GM19099 (cell line): ENCODE measurements around the gene CCR8.

Experiments
- POLR2A ChIP-seq: IDR thresholded peaks from 3 replicates; pipeline ENCODE4 v1.6.1; 2011; ENCODE audit warnings: low read depth; ENCODE audit not compliant: insufficient read length; ENCODE audit errors: extremely low read depth

The CCR8 gene, protein sequence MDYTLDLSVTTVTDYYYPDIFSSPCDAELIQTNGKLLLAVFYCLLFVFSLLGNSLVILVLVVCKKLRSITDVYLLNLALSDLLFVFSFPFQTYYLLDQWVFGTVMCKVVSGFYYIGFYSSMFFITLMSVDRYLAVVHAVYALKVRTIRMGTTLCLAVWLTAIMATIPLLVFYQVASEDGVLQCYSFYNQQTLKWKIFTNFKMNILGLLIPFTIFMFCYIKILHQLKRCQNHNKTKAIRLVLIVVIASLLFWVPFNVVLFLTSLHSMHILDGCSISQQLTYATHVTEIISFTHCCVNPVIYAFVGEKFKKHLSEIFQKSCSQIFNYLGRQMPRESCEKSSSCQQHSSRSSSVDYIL

DNA sequence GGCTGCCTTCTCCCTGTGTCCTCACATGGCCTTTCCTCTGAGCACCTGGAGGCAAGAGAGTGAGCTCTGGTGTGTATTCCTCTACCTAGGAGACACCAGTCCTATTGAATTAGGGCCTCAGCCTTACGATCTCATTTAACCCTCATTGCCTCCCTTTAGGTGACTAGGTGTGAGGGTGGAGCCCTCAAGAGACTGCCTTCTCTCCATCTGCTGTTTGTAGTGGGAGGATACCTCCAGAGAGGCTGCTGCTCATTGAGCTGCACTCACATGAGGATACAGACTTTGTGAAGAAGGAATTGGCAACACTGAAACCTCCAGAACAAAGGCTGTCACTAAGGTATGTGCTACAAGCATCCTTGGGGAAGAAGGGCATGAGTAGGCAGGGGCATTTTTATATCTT lies at the start of gene CCR8:
Gene CCR8 (plus strand): TSS at position 217 of the 400 bp plus-strand sequence. CDS start 2,623 bp downstream, outside the sequence.
- peak; percentile 20 for TF ChIP-seq POLR2A

DNA sequence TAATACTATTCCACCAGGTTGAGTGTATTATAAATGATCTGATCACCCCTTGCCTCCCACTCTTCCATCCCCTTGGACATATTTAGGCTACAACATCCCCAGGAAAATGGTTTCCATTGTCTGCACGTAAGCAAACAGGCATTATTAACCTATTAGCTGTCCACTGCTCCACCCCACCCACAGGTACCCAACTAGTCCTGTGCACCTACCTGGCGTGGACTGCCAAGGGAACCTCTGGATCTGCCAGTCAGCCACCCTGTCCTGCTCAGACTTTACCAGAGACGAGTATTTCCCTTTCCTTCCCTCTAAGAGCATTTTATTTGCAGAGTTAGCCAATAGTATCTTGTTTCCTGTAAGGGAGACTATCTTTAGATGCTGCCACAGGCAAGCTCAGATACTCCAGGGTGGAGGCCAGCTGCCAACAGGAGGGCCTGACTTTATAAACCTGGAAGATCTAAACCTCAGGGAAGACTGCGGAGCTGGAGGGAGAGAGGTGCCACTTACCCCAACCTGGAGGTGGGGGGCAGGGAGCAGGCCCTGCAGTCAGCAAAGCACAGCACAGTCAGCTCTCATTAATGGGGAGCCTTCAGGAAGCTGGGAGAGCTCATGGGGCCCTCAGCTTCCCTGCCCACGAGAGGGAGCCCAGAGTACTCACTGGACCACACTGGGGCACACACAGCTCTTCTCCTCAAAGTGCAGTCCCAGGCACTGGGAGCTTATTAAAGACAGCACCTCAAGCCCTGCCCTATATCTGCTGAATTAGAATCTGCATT lies 49.6 kb upstream of the CCR8 start, which contains the start of gene CX3CR1:
Gene CX3CR1 (minus strand): TSS at position 292 of the 773 bp plus-strand sequence. CDS start 13,527 bp downstream, outside the sequence.
- TF ChIP-seq POLR2A = no peak

DNA sequence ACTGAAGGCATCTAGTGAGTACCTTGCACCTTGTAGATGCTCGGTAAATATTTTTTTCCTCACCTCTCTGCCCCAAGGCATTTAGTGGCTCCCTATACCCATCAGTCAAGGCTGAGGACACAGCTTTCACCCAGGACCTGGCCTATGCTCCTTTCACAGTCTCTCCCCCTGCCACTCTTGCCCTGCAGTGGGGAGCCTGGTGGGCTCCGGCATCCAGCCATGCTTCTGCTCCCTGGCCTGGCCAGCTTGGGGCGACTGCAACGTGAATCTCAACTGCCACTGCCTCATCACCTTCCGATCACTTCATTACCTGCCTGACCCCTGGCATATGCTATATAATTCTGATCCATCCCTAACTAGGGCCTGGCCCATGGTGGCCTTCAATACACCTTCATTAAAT lies 48.9 kb upstream of the CCR8 start:
- no peak for TF ChIP-seq POLR2A

DNA sequence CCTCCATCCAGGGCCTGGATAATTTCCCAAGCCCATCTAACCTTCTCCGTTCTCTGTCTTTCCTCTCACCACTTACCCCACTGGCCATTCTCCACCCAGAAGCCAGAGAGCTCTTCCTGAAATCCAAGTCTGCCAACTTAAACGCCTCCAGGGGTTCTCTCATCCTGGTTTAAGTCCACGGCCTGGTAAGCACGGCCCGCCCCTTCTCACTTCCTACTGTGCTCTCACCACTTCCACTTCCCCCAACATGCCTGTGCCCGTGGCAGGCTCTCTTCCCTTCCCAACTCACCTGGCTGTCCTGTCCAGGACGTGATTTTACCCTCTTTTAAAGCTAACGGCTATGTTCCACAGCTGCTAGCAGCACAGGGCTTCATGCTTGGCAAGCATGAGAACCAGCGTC lies 48.0 kb upstream of the CCR8 start:
- no peak for TF ChIP-seq POLR2A

DNA sequence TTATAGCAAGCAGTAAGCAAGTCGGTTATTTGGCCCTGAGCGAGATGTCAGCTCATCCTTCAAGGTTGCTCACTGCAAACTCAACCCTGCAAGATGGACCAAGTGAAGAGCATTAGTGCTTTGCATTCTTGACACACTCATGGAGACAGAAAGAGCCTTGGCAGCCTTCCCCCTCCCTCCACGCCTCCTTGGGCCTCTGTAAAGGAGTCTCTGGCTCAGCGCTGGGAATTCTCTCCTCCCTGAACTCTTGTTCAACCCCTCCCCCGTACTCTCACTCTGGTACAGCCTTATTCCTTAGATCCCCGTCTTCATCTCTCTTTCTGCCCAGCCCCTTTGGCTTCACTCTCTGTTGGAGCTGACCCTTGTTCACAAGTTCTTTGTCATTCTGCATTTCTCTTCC lies 47.5 kb upstream of the CCR8 start:
- no peak for TF ChIP-seq POLR2A

DNA sequence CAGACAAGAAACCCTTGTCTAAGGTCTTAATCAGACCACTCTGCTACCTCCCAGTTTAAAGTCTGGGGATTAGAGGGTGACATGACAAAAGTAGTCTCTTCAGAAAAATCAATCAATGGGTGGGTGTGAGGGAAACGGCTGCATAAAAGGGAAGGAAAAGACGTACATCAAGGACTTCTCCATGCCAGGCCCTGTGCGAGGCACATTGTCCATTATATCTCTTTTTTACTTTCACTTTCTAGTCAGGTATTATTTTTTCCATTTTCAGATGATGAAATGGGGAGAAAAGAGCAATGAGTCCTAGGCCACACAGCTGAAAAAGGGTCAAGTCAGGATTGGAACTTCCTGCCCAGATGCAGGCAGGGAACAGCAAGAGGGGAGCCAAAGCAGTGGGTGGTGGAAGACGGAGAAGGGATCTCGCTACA lies 45.0 kb upstream of the CCR8 start:
- no peak for TF ChIP-seq POLR2A

DNA sequence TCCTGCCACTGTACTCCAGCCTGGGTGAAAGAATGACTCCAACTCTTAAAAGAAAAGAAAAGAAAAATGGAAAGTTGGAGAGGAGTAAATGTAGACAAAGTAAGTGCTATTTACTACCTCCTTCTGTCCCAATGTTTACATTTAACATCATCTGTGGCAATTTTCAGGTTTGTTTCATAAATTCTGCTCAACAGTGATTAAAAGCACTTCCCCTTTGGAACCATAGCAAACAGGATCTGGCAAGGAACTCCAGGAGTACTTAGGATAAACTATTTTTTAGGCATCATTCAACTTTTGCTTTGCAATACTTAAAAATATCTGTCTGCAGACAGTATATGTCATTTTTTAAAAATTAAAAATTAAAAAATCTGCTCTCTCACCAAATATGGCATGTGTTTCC lies 44.2 kb upstream of the CCR8 start:
- TF ChIP-seq POLR2A = no peak

DNA sequence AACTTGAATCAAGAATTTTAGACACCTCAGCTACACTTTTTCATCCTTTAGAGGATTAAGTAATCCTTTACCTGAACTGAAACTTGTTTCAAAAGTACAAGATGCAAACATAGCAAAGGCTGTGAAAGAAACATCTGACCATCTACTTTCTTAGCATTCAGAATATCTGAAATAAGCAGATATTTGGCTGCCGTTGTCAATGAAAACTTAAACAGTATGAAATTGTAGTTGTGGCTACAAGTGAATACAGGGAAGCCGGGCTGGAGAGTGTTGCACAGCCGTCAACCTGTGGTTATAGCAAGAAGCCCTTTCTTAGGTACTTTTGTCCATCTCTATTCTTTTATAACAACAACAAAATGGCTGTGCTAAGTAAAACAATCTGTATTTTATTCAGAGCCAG lies 42.7 kb upstream of the CCR8 start:
- no peak for TF ChIP-seq POLR2A

DNA sequence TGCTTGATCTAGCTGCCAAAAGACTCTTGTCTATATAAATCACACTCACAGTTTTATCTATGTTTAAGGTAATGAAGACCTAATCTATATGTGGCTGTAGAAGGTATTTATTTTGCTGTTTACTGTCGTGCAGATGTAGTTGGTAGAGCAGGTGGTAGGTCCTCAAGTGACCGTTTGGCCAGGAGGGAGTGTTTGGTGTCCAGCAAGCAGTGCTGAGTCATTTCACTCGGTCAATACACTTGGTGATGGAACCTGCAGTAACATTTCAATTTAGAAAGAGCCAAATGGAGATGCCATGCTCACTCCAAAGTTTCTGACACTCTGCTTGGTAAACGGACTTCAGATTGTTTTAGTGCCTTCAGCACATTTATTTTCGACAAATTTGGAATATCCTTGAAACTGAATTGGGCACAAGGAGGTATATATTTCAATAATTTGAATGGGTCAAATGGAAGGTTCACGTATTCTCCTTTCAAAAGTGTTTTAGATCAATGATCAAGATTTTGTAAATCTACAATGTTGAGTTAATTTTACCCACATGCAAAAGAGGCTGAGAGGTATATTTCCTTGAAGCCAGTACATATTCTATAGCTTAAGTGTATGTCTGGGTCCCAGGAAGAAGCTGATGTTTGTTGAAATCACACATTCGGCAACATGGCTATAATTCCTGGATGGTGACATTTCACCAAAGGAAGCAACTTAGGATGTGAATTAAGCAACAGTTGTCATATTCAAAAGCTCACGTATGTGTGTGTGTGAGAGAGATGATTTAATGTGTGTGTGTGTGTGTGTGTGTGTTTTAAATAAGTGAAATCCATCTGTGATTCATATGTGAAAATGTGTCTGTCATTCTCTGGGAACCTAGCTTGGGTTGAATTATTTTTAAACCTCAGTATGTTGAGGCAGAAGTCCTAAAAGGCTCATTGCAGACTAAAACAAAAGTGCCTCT lies 42.0 kb upstream of the CCR8 start:
- TF ChIP-seq POLR2A = no peak

DNA sequence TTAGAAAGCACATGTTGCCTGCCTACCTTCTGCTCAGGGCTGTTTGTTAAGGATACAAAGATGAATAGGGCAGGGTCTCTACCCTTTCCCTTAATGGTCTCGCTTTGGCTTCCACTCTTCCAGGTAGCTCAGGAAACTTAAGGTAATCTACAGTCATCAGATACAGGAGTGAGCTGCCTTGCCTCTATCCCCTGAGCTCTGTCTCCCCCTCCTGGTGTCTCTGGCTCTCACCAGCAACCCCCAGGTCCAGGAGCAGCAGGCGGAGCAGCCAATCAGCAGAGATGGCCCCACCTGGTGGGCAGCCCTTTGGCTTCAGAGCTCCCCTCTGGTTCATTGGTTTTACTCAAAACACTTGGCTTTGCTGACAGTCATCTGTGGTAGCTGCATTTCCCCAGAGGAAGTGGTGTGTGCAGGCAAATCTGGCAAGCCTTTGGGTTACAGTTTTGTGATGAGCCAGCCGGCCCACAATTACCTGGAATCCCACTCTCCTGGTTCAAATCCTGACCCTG lies 41.2 kb upstream of the CCR8 start:
- no peak for TF ChIP-seq POLR2A

DNA sequence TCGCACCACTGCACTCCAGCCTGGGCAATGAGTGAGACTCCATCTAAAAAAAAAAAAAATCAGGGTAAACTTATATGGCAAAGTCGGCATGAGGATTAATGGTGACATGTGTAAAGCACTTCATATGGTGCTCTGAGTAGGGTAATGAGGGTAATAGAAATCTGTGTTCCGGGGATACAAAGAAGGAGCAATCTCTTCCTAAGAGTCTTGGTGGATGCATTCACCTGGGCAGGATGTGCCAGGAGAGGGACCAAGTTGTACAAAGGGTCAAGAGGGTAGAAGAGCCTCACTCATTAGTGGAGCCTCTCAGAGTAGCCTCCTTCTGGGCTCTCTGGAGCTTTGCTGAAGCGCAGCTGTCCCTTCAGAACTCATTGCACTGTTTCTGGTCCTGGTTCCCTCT lies 40.4 kb upstream of the CCR8 start:
- no peak for TF ChIP-seq POLR2A

DNA sequence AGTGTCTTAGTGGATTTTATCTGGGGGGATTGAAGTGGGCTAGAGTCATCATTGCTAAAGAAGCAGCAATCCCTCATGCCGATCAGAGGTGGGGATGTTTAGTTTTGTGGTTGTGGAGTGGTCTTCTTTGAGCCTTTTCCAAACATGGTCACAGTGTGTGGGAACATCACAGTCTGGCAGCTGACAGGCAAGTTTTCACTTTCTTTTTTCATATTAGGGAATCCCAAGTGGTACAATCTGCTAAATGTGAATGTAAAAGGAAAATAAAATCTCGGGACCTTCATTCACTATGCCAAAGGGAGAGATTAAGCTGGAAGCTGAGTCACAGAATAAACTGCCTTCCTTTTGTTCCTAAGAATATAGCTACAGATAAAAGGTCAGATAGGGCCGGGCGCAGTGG lies 39.3 kb upstream of the CCR8 start:
- TF ChIP-seq POLR2A = no peak

DNA sequence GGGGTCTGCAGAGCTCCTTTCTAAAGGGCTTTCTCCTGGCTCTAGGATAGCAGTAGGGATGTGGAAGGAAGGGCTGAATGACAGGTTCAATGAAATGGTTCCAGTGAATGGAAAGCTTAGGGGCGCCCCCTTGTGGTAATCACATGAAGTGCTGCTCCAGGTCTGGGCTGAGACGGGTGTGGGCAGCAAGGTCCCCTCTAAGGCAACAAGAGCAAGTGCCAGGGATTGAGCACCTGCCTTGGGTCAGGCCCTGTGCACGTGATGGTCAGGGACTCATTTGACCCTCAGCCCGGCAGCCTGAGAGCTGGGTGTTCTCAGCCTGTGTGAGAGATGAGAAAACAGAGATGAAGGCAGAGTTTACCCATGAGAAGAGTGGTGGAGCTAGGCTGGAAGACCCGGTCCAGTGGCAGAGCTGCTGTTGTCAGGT lies 37.6 kb upstream of the CCR8 start:
- TF ChIP-seq POLR2A = no peak

DNA sequence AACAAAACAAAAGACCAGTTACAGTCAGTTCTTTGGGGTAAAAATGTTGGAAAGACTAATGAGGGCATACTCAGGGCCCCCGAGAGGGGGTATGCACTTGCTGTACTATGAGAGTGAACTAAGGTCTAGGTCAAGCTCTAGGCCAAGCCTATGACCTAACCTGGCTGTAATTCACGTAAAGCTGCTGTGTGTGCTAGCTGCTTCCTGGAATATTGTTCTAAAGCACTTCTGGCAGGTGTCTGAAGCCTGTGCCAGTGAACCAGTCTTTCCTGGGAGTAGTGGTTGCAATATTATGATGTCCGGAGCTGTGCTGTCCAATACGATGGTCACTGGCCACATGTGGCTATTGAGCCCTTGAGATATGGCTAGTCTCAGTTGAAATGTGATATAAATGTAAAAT lies 36.5 kb upstream of the CCR8 start:
- TF ChIP-seq POLR2A = no peak
